ENCODE results near the gene PTPRT.

- no peak for TF ChIP-seq CTCF (IDR thresholded peaks at IDR 0.05)
- no peak for TF ChIP-seq MXI1 (IDR thresholded peaks at IDR 0.05; ENCODE audit: low read depth, low read length)
- TF ChIP-seq, protein P1, sequence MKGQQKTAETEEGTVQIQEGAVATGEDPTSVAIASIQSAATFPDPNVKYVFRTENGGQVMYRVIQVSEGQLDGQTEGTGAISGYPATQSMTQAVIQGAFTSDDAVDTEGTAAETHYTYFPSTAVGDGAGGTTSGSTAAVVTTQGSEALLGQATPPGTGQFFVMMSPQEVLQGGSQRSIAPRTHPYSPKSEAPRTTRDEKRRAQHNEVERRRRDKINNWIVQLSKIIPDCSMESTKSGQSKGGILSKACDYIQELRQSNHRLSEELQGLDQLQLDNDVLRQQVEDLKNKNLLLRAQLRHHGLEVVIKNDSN (IDR thresholded peaks at IDR 0.05; ENCODE audit: borderline replicate concordance, low read depth), result no peak
- no peak for TF ChIP-seq EZH2phosphoT487 (IDR thresholded peaks at IDR 0.05; ENCODE audit: borderline replicate concordance, low read depth)
- no peak for TF ChIP-seq YY1 (IDR thresholded peaks at IDR 0.05; ENCODE audit: low read depth)
- TF ChIP-seq TAF1 (IDR thresholded peaks at IDR 0.05; ENCODE audit: borderline replicate concordance, low read depth, low read length), result no peak
- no peak for TF ChIP-seq RAD21 (IDR thresholded peaks at IDR 0.05; ENCODE audit: low read length)
These were observed 404.7 kb downstream of the PTPRT start for GRCh38 chr20:42785041-42785440.

Data from SK-N-SH (cell line).